NT2/D1 (cell line): ENCODE results near the gene WDR59.

Experiments used
- YY1 ChIP-seq: IDR thresholded peaks from 2 replicates; pipeline ENCODE4 v1.6.1; 2011; ENCODE audit not compliant: insufficient read length, insufficient read depth
- ZNF274 ChIP-seq: IDR thresholded peaks from 2 replicates; pipeline ENCODE4 v1.6.1; 2011; ENCODE audit warnings: mild to moderate bottlenecking, low read depth, low read length

DNA sequence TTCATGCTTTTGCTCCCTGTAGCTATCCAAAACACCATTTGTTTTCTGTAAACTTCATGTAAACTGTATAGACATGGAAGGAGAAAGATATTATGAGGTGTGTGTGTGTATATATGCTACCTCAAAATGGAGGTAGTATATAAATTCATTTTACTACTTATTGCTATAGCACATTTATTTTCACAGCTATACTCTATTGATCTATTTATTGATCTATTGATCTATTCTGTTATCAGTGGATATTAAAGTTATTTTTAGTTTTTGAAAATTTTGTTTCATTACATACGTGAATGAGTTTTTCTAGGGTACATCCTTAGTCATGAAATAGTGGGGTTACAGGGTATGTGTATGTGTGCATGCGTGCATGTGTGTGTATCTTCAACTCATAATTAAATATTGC, 29.4 kb upstream of the WDR59 start:
- TF ChIP-seq YY1 (no peak), ZNF274 (no peak)
